H54 (cell line): ENCODE results near the gene ARFRP1.
"Not testable (repeated sequence)": the region's sequence is repeated elsewhere in the genome, so short reads cannot be mapped to it uniquely, and the experiment has no call there.

ENCODE experiments used
- DNase-seq: peaks from one replicate; pipeline ENCODE4 v3.0.0; 2011; ENCODE audit warnings: low spot score, mixed read lengths; ENCODE audit not compliant: insufficient read length
- FAIRE-seq: peaks from 3 replicates; lab custom pipeline; 2011; peaks lifted over from hg19 to GRCh38; lab: Jason Lieb, UNC
- POLR2A ChIP-seq: IDR thresholded peaks from 2 replicates; pipeline ENCODE4 v1.6.1; 2011; ENCODE audit warnings: low read depth, mild to moderate bottlenecking, low read length

Gene ARFRP1

DNA sequence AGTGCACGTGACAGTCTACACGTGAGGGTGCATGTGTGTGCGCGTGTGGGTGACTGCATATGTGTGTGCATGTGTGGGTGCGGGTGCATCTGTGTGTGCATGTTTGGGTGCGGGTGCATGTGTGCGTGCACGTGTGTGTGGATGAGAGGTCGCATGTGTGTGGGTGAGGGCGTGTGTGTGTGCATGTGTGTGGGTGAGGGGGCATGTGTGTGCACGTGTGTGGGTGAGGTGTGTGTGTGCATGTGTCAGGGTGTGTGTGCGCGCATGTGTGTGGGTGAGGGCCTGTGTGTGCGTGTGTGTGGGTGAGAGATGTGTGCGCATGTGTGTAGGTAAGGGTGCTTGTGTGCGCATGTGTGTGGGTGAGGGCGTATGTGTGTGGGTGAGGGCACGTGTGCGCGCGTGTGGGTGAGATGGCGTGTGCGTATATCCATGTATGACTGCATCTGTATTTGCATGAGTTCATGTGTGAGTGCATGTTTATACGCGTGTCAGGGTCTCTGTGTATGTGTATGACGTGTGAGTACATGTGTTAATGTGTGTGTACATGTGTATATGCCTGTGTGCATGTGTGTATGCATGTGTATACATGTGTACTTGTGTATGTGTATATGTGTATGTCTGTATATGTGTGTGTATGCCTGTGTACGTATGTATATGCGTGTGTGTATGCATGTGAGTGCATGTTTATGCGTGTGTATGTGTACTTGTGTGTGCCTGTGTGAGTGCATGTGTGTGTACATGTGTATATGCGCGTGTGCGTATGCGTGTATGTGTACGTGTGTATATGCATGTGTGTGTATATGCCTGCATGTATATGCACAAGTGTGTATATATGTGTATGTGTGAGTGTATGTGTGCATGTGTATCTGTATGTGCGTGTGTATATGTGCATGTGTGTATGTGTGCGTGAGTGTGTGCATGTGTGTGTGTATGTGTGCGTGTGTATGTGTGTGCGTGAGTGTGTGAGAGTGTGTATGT, 24.6 kb upstream of the ARFRP1 start:
- no peak for FAIRE-seq
- DNase-seq: no peak
- TF ChIP-seq POLR2A: no peak

DNA sequence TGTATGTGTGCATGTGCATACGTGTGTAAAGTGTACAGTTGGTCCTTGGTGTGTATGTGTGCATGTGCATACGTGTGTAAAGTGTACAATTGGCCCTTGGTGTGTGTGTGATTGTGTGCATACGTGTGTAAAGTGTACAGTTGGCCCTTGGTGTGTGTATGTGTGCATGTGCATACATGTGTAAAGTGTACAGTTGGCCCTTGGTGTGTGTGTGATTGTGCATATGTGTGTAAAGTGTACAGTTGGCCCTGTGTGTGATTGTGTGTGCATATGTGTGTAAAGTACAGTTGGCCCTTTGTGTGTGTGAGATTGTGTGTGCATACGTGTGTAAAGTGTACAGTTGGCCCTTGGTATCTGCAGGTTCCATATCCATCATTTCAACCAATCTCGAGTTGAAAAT, 23.6 kb upstream of the ARFRP1 start:
- DNase-seq: no peak
- TF ChIP-seq POLR2A: no peak
- FAIRE-seq: no peak

GRCh38 chr20:63730189-63730733, 22.5 kb upstream of the ARFRP1 start:
- DNase-seq, FAIRE-seq: not testable (repeated sequence)

DNA sequence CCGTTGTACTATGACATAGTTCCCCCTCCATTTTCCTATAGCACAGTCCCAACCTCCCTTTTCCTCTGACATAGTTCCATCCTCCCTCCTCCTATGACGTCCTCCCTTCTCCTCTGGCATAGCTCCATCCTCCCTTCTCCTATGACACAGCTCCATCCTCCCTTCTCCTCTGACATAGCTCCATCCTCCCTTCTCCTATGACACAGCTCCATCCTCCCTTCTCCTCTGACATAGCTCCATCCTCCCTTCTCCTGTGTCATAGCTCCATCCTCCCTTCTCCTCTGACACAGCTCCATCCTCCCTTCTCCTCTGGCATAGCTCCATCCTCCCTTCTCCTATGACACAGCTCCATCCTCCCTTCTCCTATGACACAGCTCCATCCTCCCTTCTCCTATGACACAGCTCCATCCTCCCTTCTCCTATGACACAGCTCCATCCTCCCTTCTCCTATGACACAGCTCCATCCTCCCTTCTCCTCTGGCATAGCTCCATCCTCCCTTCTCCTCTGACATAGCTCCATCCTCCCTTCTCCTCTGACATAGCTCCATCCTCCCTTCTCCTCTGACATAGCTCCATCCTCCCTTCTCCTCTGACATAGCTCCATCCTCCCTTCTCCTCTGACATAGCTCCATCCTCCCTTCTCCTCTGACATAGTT, 15.3 kb upstream of the ARFRP1 start:
- DNase-seq, FAIRE-seq: not testable (repeated sequence)

DNA sequence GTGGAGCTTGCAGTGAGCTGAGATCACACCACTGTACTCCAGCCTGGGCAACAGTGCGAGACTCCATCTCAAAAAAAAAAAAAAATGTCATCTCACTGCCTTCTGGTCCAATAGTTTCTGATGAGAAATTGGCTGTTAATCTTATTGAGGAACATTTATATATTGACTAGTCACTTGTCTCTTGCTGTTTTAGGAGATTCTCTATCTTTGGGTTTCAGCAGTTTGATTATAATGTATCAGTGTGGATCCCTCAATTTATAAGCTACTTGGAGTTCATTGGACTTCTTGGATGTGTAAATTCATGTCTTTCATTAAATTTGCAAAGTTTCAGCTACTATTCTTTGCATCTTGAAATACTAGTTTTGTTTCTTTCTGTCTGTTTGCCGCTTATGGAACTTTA, 11.2 kb upstream of the ARFRP1 start:
- FAIRE-seq (no peak), DNase-seq (no peak)

GRCh38 chr20:63714858-63715257, 7.1 kb upstream of the ARFRP1 start:
- no peak for TF ChIP-seq POLR2A
- no peak for FAIRE-seq
- DNase-seq: no peak

More for the DNA sequence above, 11.2 kb upstream of the ARFRP1 start:
- TF ChIP-seq POLR2A: no peak

- no peak for FAIRE-seq
- DNase-seq: no peak
- no peak for TF ChIP-seq POLR2A
Measured at GRCh38 chr20:63712191-63712590, 4.4 kb upstream of the ARFRP1 start.

- no peak for FAIRE-seq
- no peak for DNase-seq
- no peak for TF ChIP-seq POLR2A
Measured at GRCh38 chr20:63711085-63711645, 3.4 kb upstream of the ARFRP1 start.

DNA sequence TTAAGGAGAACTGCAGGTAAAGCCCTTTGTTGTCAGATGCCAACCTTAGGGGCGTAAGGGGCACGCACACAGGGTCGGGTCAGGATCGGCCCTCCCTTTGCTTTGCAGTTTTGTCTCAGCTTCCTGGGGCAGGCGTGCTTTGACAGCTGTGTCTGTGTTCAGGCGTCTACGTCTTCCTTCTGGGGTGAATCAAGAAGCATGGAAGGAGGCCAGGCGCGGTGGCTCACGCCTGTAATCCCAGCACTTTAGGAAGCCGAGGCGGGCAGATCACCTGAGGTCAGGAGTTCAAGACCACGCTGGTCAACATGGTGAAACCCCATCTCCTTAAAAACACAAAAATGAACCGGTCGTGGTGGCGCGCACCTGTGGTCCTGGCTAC, 1.4 kb upstream of the ARFRP1 start:
- no peak for FAIRE-seq
- no peak for TF ChIP-seq POLR2A

DNA sequence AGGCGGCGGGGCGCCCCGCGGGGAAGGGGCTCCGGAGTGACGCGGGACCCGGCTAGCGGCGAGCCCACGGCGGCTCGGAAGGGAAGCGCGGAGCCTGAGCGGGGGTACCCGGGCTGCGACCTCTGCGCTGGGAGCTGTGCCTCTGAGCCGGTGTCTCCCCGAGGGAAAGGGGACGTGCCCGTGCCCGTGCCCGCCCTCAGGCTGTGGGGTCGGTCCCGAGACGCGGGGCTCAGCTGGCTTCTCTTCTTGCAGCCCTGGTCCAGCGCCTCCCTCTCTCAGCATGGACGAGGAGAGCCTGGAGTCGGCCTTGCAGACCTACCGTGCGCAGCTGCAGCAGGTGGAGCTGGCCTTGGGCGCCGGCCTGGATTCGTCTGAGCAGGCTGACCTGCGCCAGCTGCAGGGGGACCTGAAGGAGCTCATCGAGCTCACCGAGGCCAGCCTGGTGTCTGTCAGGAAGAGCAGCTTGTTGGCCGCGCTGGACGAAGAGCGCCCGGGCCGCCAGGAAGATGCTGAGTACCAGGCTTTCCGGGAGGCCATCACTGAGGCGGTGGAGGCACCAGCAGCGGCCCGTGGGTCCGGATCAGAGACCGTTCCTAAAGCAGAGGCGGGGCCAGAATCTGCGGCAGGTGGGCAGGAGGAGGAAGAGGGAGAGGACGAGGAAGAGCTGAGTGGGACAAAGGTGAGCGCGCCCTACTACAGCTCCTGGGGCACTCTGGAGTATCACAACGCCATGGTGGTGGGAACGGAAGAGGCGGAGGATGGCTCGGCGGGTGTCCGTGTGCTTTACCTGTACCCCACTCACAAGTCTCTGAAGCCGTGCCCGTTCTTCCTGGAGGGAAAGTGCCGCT, 749 bp upstream of the ARFRP1 start:
- DNase-seq (no peak), FAIRE-seq (no peak)
- no peak for TF ChIP-seq POLR2A

More for the DNA sequence above, 1.4 kb upstream of the ARFRP1 start:
- DNase-seq: no peak

DNA sequence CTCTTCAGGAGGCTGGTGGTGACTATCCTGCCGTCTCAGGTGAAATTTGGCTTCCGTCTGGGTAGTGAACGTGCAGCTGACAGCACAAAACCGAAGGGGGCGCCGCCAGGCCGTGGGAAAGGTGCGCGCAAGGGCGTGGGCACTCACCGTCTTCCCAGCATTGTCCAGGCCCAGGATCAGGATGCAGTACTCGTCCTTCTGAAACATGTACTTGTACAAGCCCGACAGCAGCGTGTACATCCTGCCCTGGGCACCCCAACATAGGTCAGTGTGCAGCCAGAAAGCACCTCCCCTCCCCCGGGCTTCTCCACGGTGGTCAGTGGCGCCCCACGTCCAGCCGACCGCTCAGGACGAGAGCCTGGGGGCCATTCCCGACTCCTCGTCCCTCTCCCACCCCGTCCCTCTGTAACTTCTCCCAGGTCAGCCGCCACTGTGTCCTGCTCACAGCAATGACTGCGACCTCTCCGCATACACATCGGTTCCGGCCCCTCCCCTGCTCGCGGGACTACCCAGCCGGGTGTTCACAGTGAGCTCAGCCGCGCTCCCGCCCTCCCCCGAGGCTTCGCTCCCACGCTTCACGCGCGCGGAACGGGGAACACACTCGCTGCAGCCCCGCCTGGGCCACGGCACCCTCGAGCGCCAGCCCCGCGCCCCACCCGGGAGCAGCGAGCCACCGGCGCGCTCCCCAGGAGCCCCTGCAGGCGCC, 771 bp downstream of the ARFRP1 start:
- peak; percentile 15; the same call in 1 of the 2 replicates for TF ChIP-seq POLR2A
- FAIRE-seq (no peak), DNase-seq (peak; percentile 62)

GRCh38 chr20:63706027-63706695, 1.6 kb downstream of the ARFRP1 start:
- DNase-seq (no peak), FAIRE-seq (no peak)
- TF ChIP-seq POLR2A: no peak
